ENCODE measurements around the gene ATG2B.
"Not testable (repeated sequence)": the region's sequence is repeated elsewhere in the genome, so short reads cannot be mapped to it uniquely, and the experiment has no call there.

The ATG2B gene

DNA sequence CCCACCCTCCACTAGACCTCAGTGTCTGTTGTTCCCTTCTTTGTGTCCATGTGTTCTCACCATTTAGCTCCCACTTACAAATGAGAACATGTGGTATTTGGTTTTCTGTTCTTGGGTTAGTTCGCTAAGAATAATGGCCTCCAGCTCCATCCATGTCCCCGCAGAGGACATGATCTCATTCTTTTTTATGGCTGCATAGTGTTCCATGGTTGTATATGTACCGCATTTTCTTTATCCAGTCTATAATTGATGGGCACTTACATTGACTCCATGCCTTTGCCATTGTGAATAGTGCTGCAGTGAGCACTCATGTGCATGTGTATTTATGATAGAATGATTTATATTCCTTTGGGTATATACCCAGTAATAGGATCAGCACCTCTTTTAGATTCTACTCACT, 118.1 kb downstream of the ATG2B start:
- peak; percentile 62; the same call in 1 of the 2 replicates for TF ChIP-seq ZNF146 (tag by site-specific recombination; IDR thresholded peaks at IDR 0.05)
- POLR2A ChIA-PET; H3K27ac ChIP-seq (ENCODE audit: extremely low read depth, low read depth, low read length): not testable (repeated sequence)

GRCh38 chr14:96243785-96244184, 119.4 kb downstream of the ATG2B start:
- CTCF ChIA-PET: no interaction called here
- Histone ChIP-seq H3K4me3 (ENCODE audit: low read depth, low read length) (no peak overlapping the region), H3K36me3 (ENCODE audit: control insufficient read depth in 2 of 2, insufficient read depth in 1 of 2, low read length in 2 of 2) (no peaks in the 10 kb centered on the region), H3K9me3 (ENCODE audit: control insufficient read depth, insufficient read depth, low read depth, low read length) (no peaks in the 10 kb centered on the region), H3K27ac (ENCODE audit: extremely low read depth, low read depth, low read length) (no peak overlapping the region), H3K4me1 (ENCODE audit: control insufficient read depth, insufficient read depth, low read length) (no peaks in the 10 kb centered on the region)
- TF ChIP-seq ZNF138 (tag by site-specific recombination; IDR thresholded peaks at IDR 0.05; ENCODE audit: borderline replicate concordance): no peak
- no peak for TF ChIP-seq ZNF621 (tag by site-specific recombination; IDR thresholded peaks at IDR 0.05)
- no peak for TF ChIP-seq IKZF3 (tag by site-specific recombination; IDR thresholded peaks at IDR 0.05)
- no peak for TF ChIP-seq ZNF747 (tag by site-specific recombination; IDR thresholded peaks at IDR 0.05)
- no peak for TF ChIP-seq ZNF701 (tag by site-specific recombination; IDR thresholded peaks at IDR 0.05)
- no peak for TF ChIP-seq ZNF513 (tag by site-specific recombination; IDR thresholded peaks at IDR 0.05)
- TF ChIP-seq SP3 (tag by site-specific recombination; IDR thresholded peaks at IDR 0.05): no peak
- TF ChIP-seq ZNF670 (tag by site-specific recombination; IDR thresholded peaks at IDR 0.05; ENCODE audit: low read depth): no peak
- POLR2A ChIA-PET: no interaction called here

More for the DNA sequence above, 118.1 kb downstream of the ATG2B start:
- H3K36me3 ChIP-seq (ENCODE audit: control insufficient read depth in 2 of 2, insufficient read depth in 1 of 2, low read length in 2 of 2); H3K4me1 ChIP-seq (ENCODE audit: control insufficient read depth, insufficient read depth, low read length); H3K9me3 ChIP-seq (ENCODE audit: control insufficient read depth, insufficient read depth, low read depth, low read length); CTCF ChIA-PET; H3K4me3 ChIP-seq (ENCODE audit: low read depth, low read length): not testable (repeated sequence)

DNA sequence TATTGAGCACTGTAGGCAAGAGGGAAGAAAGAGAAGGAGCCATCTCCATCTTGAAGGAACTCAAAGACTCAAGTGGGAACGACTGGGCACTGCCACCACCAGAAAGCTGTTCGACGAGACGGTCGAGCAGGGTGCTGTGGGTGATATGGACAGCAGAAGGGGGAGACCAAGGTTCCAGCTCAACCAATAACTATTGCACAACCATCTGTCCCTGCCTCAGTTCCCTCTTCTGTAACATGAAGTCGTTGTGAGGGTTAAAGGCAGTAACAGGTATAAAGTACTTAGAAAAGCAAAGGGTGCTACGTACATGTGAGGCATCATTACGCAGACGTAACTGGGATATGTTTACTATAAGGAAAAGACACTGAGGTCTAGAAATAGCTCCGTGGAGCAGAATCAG, 121.0 kb downstream of the ATG2B start:
- ChIA-PET CTCF (no interaction called here), POLR2A (interaction anchor here (0.6 kb wide), 1 partner anchor 106 kb away, joined by 3 read pairs; no protein-coding TSS in a partner anchor)
- TF ChIP-seq ZNF155 (tag by site-specific recombination; IDR thresholded peaks at IDR 0.05): no peak
- TF ChIP-seq ZNF701 (tag by site-specific recombination; IDR thresholded peaks at IDR 0.05): no peak
- no peak for TF ChIP-seq ZBTB7A (tag by site-specific recombination; IDR thresholded peaks at IDR 0.05; ENCODE audit: low read depth)
- TF ChIP-seq ZNF146 (tag by site-specific recombination; IDR thresholded peaks at IDR 0.05): no peak
- TF ChIP-seq GLI2 (tag by site-specific recombination; IDR thresholded peaks at IDR 0.05; ENCODE audit: borderline replicate concordance, low read depth): no peak
- TF ChIP-seq, protein P1, sequence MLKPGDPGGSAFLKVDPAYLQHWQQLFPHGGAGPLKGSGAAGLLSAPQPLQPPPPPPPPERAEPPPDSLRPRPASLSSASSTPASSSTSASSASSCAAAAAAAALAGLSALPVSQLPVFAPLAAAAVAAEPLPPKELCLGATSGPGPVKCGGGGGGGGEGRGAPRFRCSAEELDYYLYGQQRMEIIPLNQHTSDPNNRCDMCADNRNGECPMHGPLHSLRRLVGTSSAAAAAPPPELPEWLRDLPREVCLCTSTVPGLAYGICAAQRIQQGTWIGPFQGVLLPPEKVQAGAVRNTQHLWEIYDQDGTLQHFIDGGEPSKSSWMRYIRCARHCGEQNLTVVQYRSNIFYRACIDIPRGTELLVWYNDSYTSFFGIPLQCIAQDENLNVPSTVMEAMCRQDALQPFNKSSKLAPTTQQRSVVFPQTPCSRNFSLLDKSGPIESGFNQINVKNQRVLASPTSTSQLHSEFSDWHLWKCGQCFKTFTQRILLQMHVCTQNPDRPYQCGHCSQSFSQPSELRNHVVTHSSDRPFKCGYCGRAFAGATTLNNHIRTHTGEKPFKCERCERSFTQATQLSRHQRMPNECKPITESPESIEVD (tag by site-specific recombination; IDR thresholded peaks at IDR 0.05): no peak
- TF ChIP-seq ZNF266 (tag by site-specific recombination; IDR thresholded peaks at IDR 0.05; ENCODE audit: low read depth): no peak
- no peak for TF ChIP-seq ZNF660 (tag by site-specific recombination; IDR thresholded peaks at IDR 0.05)
- no peak for TF ChIP-seq ZNF555 (tag by site-specific recombination; conservative IDR thresholded peaks at IDR 0.05)
- H3K27ac ChIP-seq (ENCODE audit: extremely low read depth, low read depth, low read length): no peak overlapping the region
- no peaks in the 10 kb centered on the region for H3K9me3 ChIP-seq (ENCODE audit: control insufficient read depth, insufficient read depth, low read depth, low read length)
- H3K36me3 ChIP-seq (ENCODE audit: control insufficient read depth in 2 of 2, insufficient read depth in 1 of 2, low read length in 2 of 2): no peaks in the 10 kb centered on the region
- H3K4me3 ChIP-seq (ENCODE audit: low read depth, low read length): no peak overlapping the region
- H3K4me1 ChIP-seq (ENCODE audit: control insufficient read depth, insufficient read depth, low read length): no peaks in the 10 kb centered on the region

DNA sequence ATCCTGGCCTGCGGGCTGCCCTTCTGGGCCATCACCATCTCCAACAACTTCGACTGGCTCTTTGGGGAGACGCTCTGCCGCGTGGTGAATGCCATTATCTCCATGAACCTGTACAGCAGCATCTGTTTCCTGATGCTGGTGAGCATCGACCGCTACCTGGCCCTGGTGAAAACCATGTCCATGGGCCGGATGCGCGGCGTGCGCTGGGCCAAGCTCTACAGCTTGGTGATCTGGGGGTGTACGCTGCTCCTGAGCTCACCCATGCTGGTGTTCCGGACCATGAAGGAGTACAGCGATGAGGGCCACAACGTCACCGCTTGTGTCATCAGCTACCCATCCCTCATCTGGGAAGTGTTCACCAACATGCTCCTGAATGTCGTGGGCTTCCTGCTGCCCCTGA, 122.5 kb downstream of the ATG2B start:
- Histone ChIP-seq H3K4me3 (ENCODE audit: low read depth, low read length) (no peak overlapping the region), H3K36me3 (ENCODE audit: control insufficient read depth in 2 of 2, insufficient read depth in 1 of 2, low read length in 2 of 2) (no peaks in the 10 kb centered on the region), H3K27ac (ENCODE audit: extremely low read depth, low read depth, low read length) (no peak overlapping the region), H3K4me1 (ENCODE audit: control insufficient read depth, insufficient read depth, low read length) (no peaks in the 10 kb centered on the region), H3K9me3 (ENCODE audit: control insufficient read depth, insufficient read depth, low read depth, low read length) (no peaks in the 10 kb centered on the region)
- ChIA-PET POLR2A (interaction anchor here (0.6 to 0.7 kb wide), 2 partner anchors 133 to 675 kb away, joined by 3 read pairs; no protein-coding TSS in a partner anchor), CTCF (no interaction called here)
- TF ChIP-seq ZNF548 (tag by site-specific recombination; IDR thresholded peaks at IDR 0.05) (no peak), ZNF837 (tag by site-specific recombination; IDR thresholded peaks at IDR 0.05) (no peak), ZNF433 (tag by site-specific recombination; IDR thresholded peaks at IDR 0.05; ENCODE audit: low read depth) (no peak), MZF1 (tag by site-specific recombination; IDR thresholded peaks at IDR 0.05; ENCODE audit: borderline replicate concordance) (no peak)
- TF ChIP-seq, protein P2, sequence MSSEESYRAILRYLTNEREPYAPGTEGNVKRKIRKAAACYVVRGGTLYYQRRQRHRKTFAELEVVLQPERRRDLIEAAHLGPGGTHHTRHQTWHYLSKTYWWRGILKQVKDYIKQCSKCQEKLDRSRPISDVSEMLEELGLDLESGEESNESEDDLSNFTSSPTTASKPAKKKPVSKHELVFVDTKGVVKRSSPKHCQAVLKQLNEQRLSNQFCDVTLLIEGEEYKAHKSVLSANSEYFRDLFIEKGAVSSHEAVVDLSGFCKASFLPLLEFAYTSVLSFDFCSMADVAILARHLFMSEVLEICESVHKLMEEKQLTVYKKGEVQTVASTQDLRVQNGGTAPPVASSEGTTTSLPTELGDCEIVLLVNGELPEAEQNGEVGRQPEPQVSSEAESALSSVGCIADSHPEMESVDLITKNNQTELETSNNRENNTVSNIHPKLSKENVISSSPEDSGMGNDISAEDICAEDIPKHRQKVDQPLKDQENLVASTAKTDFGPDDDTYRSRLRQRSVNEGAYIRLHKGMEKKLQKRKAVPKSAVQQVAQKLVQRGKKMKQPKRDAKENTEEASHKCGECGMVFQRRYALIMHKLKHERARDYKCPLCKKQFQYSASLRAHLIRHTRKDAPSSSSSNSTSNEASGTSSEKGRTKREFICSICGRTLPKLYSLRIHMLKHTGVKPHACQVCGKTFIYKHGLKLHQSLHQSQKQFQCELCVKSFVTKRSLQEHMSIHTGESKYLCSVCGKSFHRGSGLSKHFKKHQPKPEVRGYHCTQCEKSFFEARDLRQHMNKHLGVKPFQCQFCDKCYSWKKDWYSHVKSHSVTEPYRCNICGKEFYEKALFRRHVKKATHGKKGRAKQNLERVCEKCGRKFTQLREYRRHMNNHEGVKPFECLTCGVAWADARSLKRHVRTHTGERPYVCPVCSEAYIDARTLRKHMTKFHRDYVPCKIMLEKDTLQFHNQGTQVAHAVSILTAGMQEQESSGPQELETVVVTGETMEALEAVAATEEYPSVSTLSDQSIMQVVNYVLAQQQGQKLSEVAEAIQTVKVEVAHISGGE (tag by site-specific recombination; conservative IDR thresholded peaks at IDR 0.05; ENCODE audit: low read depth): no peak

Data from HEK293 (cell line).